H9 (cell line): ENCODE data around the gene IFNL1. TPM values are rescaled to one million over a fixed set of nuclear protein-coding genes. Genes with fewer than 3 reads are reported as not detected.

Experiments used
- DNase-seq: peaks from one replicate; pipeline ENCODE4 v3.0.0-alpha.2; 2017
- H2AFZ ChIP-seq: one replicate; pipeline ENCODE4 v1.6.1; 2013; ENCODE audit warnings: mild to moderate bottlenecking, low read length, control low read depth, moderate library complexity
- H2AK5ac ChIP-seq: 2 replicates; pipeline ENCODE4 v1.6.1; 2013; ENCODE audit warnings: low read length, control low read depth, mixed read lengths; ENCODE audit not compliant: insufficient read length
- H2BK120ac ChIP-seq: one replicate; pipeline ENCODE4 v1.6.1; 2013; ENCODE audit warnings: low read depth, mild to moderate bottlenecking, low read length, control low read depth, inconsistent platforms; ENCODE audit not compliant: poor library complexity, severe bottlenecking
- H2BK12ac ChIP-seq: 2 replicates; pipeline ENCODE4 v1.6.1; 2013; ENCODE audit warnings: low read length, control low read depth, mixed read lengths, low read depth; ENCODE audit not compliant: insufficient read length
- H2BK15ac ChIP-seq: 2 replicates; pipeline ENCODE4 v1.6.1; 2013; ENCODE audit warnings: low read depth, low read length, control low read depth
- H2BK20ac ChIP-seq: one replicate; pipeline ENCODE4 v1.6.1; 2013; ENCODE audit warnings: low read depth, mild to moderate bottlenecking, low read length, control low read depth, inconsistent platforms; ENCODE audit not compliant: poor library complexity, severe bottlenecking
- H2BK5ac ChIP-seq: 2 replicates; pipeline ENCODE4 v1.6.1; 2013; ENCODE audit warnings: low read length, control low read depth, mixed read lengths; ENCODE audit not compliant: insufficient read length
- H3K14ac ChIP-seq: 2 replicates; pipeline ENCODE4 v1.6.1; 2013; ENCODE audit warnings: low read length, control low read depth; ENCODE audit not compliant: insufficient read depth
- H3K18ac ChIP-seq: 2 replicates; pipeline ENCODE4 v1.6.1; 2013; ENCODE audit warnings: low read depth, mild to moderate bottlenecking, mixed read lengths, low read length, control low read depth; ENCODE audit not compliant: insufficient read length
- H3K23ac ChIP-seq: 2 replicates; pipeline ENCODE4 v1.6.1; 2013; ENCODE audit warnings: low read length, control low read depth, mixed read lengths, low read depth; ENCODE audit not compliant: insufficient read length
- H3K23me2 ChIP-seq: 2 replicates; pipeline ENCODE4 v1.6.1; 2013; ENCODE audit warnings: low read depth, mild to moderate bottlenecking, mixed read lengths, low read length, control low read depth; ENCODE audit not compliant: insufficient read length, poor library complexity, severe bottlenecking
- H3K27ac ChIP-seq: 2 replicates; pipeline ENCODE4 v1.5.1; 2013; ENCODE audit warnings: low read length, control low read depth, mixed read lengths, low read depth; ENCODE audit not compliant: insufficient read length
- H3K27me3 ChIP-seq: 2 replicates; pipeline ENCODE4 v1.6.1; 2013; ENCODE audit warnings: low read length, control low read depth, inconsistent platforms; ENCODE audit not compliant: insufficient read depth
- H3K4ac ChIP-seq: 2 replicates; pipeline ENCODE4 v1.6.1; 2013; ENCODE audit warnings: low read depth, mild to moderate bottlenecking, control low read depth, inconsistent platforms, low read length, moderate library complexity
- H3K4me1 ChIP-seq: 2 replicates; pipeline ENCODE4 v1.6.1; 2013; ENCODE audit warnings: low read length, control low read depth, inconsistent platforms; ENCODE audit not compliant: insufficient read depth
- H3K4me2 ChIP-seq: 2 replicates; pipeline ENCODE4 v1.6.1; 2013; ENCODE audit warnings: low read length, control low read depth, mixed read lengths; ENCODE audit not compliant: insufficient read length, insufficient read depth
- H3K56ac ChIP-seq: 2 replicates; pipeline ENCODE4 v1.6.1; 2013; ENCODE audit warnings: low read depth, mild to moderate bottlenecking, mixed read lengths, low read length, control low read depth; ENCODE audit not compliant: insufficient read length
- H3K79me1 ChIP-seq: 2 replicates; pipeline ENCODE4 v1.6.1; 2013; ENCODE audit warnings: low read depth, mild to moderate bottlenecking, moderate library complexity, low read length, control low read depth, inconsistent platforms; ENCODE audit not compliant: insufficient read depth, poor library complexity, severe bottlenecking
- H3K79me2 ChIP-seq: 2 replicates; pipeline ENCODE4 v1.6.1; 2013; ENCODE audit warnings: low read length, control low read depth, inconsistent platforms; ENCODE audit not compliant: insufficient read depth
- H3K9ac ChIP-seq: 2 replicates; pipeline ENCODE4 v1.6.1; 2013; ENCODE audit warnings: low read length, control low read depth, mixed read lengths; ENCODE audit not compliant: insufficient read length; ENCODE audit errors: extremely low read depth
- H3K9me3 ChIP-seq: one replicate; pipeline ENCODE4 v1.6.1; 2013; ENCODE audit warnings: low read depth, low read length, inconsistent platforms; ENCODE audit not compliant: control insufficient read depth
- H3T11ph ChIP-seq: one replicate; pipeline ENCODE4 v1.6.1; 2013; ENCODE audit warnings: mild to moderate bottlenecking, low read length, control low read depth, inconsistent platforms
- H4K20me1 ChIP-seq: one replicate; pipeline ENCODE4 v1.6.1; 2013; ENCODE audit not compliant: control insufficient read depth, insufficient read length, insufficient read depth
- H4K5ac ChIP-seq: 2 replicates; pipeline ENCODE4 v1.6.1; 2013; ENCODE audit warnings: low read depth, mild to moderate bottlenecking, mixed read lengths, low read length, control low read depth; ENCODE audit not compliant: insufficient read length
- H4K8ac ChIP-seq: replicated peaks from 2 replicates; pipeline ENCODE4 v1.6.1; 2013; ENCODE audit warnings: low read length, control low read depth, mixed read lengths, low read depth; ENCODE audit not compliant: insufficient read length
- H4K91ac ChIP-seq: 2 replicates; pipeline ENCODE4 v1.6.1; 2013; ENCODE audit warnings: low read depth, mild to moderate bottlenecking, moderate library complexity, mixed read lengths, low read length, control low read depth; ENCODE audit not compliant: insufficient read length
- H3K27ac Mint-ChIP-seq, 3 experiments: 2 replicates in 2 of 3; 3 replicates in 1 of 3; pipeline ENCODE4 v1.8.0; 2020 to 2021; ENCODE audit warnings: mixed read lengths in 3 of 3, mild to moderate bottlenecking in 1 of 3, moderate library complexity in 1 of 3
- H3K27me3 Mint-ChIP-seq: 2 replicates; pipeline ENCODE4 v1.8.0; 2021; ENCODE audit warnings: low read depth, mild to moderate bottlenecking, moderate library complexity, mixed read lengths
- H3K36me3 Mint-ChIP-seq, 3 experiments: 2 replicates in 2 of 3; 3 replicates in 1 of 3; pipeline ENCODE4 v1.8.0; 2020 to 2021; ENCODE audit warnings: low read depth in 3 of 3, mixed read lengths in 3 of 3; ENCODE audit not compliant: insufficient read depth in 1 of 3
- H3K4me1 Mint-ChIP-seq, 2 experiments: 2 replicates each; pipeline ENCODE4 v1.8.0; 2020; ENCODE audit warnings: mixed read lengths in 2 of 2
- H3K4me3 Mint-ChIP-seq, 2 experiments: 2 replicates in 1 of 2; 3 replicates in 1 of 2; pipeline ENCODE4 v1.8.0; 2020 to 2021; ENCODE audit warnings: mild to moderate bottlenecking in 2 of 2, mixed read lengths in 2 of 2, moderate library complexity in 1 of 2
- H3K9me3 Mint-ChIP-seq, 2 experiments: 2 replicates in 1 of 2; 3 replicates in 1 of 2; pipeline ENCODE4 v1.8.0; 2020; ENCODE audit warnings: mild to moderate bottlenecking in 2 of 2, mixed read lengths in 2 of 2, moderate library complexity in 1 of 2
- WGBS: extraction: QIAGEN DNeasy Blood & Tissue Kit; methylation state at CpG from one replicate; pipeline ENCODE4 v1.1.7; 2013; ENCODE audit warnings: missing lambda C conversion rate, low lambda C conversion rate, mixed read lengths; ENCODE audit not compliant: insufficient read length; ENCODE audit errors: extremely low coverage; 5-methylcytosine and 5-hydroxymethylcytosine counted together
- total RNA-seq: library from RNA; stranded (reverse); gene quantifications from 2 replicates; pipeline ENCODE4 v1.2.1, GENCODE V29; 2021
- TF ChIP-seq, protein P1 (sequence below): fragments of 200-600 bp; sonication (generic); conservative IDR thresholded peaks from 3 replicates; pipeline ENCODE4 v1.8.0; 2021; ENCODE audit warnings: antibody characterized with exemption, mild to moderate bottlenecking

Gene IFNL1
- total RNA-seq, 1 experiment from 2014 or later = not detected

DNA sequence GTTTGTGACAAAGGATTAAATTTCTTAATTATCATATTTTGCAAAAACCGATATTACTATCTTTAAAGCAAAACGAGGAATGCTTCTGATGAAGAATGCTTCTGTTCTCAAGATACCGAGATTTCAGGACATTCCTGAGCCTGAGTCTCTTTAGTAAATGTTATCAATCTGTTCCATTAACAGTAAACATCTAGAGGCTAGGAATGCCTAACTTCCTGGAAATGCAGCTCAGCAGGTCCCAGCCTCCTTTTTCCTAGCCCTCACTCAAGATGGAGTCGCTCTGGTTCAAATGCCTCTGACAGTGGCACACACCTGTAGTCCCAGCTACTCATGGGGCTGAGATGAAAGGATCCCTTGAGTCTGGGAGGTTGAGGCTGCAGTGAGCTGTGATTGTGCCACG is 45.1 kb upstream of the IFNL1 start:
- H3K23me2 ChIP-seq = peaks cover 9% of the 10 kb centered on the region
- H3K14ac ChIP-seq = no peak overlapping the region
- H3K23ac ChIP-seq = no peak overlapping the region
- H3T11ph ChIP-seq = no peak overlapping the region
- H3K4ac ChIP-seq = no peak overlapping the region
- Mint-ChIP-seq H3K9me3 (no peaks in the 10 kb centered on the region), H3K4me3 (no peak overlapping the region), H3K27ac (no peak overlapping the region), H3K36me3 (no peaks in the 10 kb centered on the region), H3K27me3 (peaks cover 90% of the 10 kb centered on the region), H3K4me1 (peaks cover 2 to 5% of the 10 kb centered on the region in 2 experiments; a peak in 2 of 4 replicates)
- TF ChIP-seq, protein P1, sequence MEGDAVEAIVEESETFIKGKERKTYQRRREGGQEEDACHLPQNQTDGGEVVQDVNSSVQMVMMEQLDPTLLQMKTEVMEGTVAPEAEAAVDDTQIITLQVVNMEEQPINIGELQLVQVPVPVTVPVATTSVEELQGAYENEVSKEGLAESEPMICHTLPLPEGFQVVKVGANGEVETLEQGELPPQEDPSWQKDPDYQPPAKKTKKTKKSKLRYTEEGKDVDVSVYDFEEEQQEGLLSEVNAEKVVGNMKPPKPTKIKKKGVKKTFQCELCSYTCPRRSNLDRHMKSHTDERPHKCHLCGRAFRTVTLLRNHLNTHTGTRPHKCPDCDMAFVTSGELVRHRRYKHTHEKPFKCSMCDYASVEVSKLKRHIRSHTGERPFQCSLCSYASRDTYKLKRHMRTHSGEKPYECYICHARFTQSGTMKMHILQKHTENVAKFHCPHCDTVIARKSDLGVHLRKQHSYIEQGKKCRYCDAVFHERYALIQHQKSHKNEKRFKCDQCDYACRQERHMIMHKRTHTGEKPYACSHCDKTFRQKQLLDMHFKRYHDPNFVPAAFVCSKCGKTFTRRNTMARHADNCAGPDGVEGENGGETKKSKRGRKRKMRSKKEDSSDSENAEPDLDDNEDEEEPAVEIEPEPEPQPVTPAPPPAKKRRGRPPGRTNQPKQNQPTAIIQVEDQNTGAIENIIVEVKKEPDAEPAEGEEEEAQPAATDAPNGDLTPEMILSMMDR = no peak
- H4K8ac ChIP-seq = no peak overlapping the region
- H3K79me1 ChIP-seq = no peaks in the 10 kb centered on the region
- no peaks in the 10 kb centered on the region for H3K4me1 ChIP-seq
- H2BK20ac ChIP-seq = no peak overlapping the region
- no peak for DNase-seq
- H3K79me2 ChIP-seq = no peaks in the 10 kb centered on the region
- no peaks in the 10 kb centered on the region for H3K9me3 ChIP-seq
- no peak overlapping the region for H2BK5ac ChIP-seq
- H2BK15ac ChIP-seq = no peak overlapping the region
- H3K18ac ChIP-seq = no peak overlapping the region
- WGBS = no CpG with 5 or more reads among the region's 5 CpGs
- no peak overlapping the region for H2BK120ac ChIP-seq
- no peak overlapping the region for H3K9ac ChIP-seq
- H3K27me3 ChIP-seq = peaks cover 35% of the 10 kb centered on the region; the same call in 1 of the 2 replicates
- H3K27ac ChIP-seq = no peak overlapping the region
- H3K4me2 ChIP-seq = no peak overlapping the region
- H4K91ac ChIP-seq = no peak overlapping the region
- no peak overlapping the region for H2AFZ ChIP-seq
- no peak overlapping the region for H4K5ac ChIP-seq
- no peak overlapping the region for H2BK12ac ChIP-seq
- H2AK5ac ChIP-seq = no peak overlapping the region
- H4K20me1 ChIP-seq = no peaks in the 10 kb centered on the region
- H3K56ac ChIP-seq = no peak overlapping the region
